Stomach (tissue), 4 donors: ENCODE results near the gene SLC35F4.

Experiments
- EP300 ChIP-seq: sonication (generic); formaldehyde crosslinking; IDR thresholded peaks from one replicate; pipeline ENCODE4 v1.6.1; 2017; ENCODE audit warnings: antibody characterized with exemption
- POLR2A ChIP-seq, 4 donors: fragments of 450-650 bp; IDR thresholded peaks; one replicate each; pipeline ENCODE4 v1.6.1; 2016; ENCODE audit warnings: antibody characterized with exemption in 4 of 4, control low read depth in 2 of 4, mild to moderate bottlenecking in 1 of 4, moderate library complexity in 1 of 4
- POLR2AphosphoS5 ChIP-seq, 3 donors: sonication (generic); formaldehyde crosslinking; IDR thresholded peaks; one replicate each; pipeline ENCODE4 v1.6.1; 2016; ENCODE audit warnings: antibody characterized with exemption in 3 of 3
- TF ChIP-seq, protein P1 (sequence below), 7 experiments: fragments of 450-650 bp in 4 of 7; fragments of 200-600 bp in 3 of 7; sonication (generic) in 3 of 7; IDR thresholded peaks; one replicate each; pipeline ENCODE4 v1.5.1; 2016 to 2019; ENCODE audit warnings: antibody characterized with exemption in 7 of 7, control low read depth in 2 of 7, mild to moderate bottlenecking in 1 of 7

DNA sequence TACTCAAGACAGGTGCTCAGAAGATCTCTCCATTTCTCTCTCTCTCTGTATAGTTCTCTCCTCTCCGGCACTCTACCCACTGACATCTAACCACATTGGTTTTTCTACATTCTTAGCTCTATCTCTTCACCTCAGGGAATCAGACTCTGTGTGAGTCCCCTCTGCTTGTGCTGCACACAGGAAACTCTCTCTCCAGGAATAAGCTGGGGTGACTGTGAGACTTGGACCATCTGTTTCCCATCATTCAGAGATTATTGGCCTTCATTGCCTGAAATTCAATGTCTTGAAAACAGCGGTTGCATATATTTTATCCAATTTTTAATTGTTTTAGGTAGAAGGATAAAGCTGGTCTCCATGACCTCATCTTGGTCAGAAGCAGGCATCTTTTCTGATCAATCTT, 105.0 kb downstream of the SLC35F4 start:
- TF ChIP-seq POLR2AphosphoS5 (IDR thresholded peaks at IDR 0.05) = no peak
- TF ChIP-seq, protein P1, sequence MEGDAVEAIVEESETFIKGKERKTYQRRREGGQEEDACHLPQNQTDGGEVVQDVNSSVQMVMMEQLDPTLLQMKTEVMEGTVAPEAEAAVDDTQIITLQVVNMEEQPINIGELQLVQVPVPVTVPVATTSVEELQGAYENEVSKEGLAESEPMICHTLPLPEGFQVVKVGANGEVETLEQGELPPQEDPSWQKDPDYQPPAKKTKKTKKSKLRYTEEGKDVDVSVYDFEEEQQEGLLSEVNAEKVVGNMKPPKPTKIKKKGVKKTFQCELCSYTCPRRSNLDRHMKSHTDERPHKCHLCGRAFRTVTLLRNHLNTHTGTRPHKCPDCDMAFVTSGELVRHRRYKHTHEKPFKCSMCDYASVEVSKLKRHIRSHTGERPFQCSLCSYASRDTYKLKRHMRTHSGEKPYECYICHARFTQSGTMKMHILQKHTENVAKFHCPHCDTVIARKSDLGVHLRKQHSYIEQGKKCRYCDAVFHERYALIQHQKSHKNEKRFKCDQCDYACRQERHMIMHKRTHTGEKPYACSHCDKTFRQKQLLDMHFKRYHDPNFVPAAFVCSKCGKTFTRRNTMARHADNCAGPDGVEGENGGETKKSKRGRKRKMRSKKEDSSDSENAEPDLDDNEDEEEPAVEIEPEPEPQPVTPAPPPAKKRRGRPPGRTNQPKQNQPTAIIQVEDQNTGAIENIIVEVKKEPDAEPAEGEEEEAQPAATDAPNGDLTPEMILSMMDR (IDR thresholded peaks at IDR 0.05) = no peak
- no peak for TF ChIP-seq EP300
- no peak for TF ChIP-seq POLR2A (IDR thresholded peaks at IDR 0.05)
